ENCODE data around the gene PIH1D2.

- no peak for TF ChIP-seq CTCF (IDR thresholded peaks at IDR 0.05)
- no peak for TF ChIP-seq POLR2A (IDR thresholded peaks at IDR 0.05)
Observed at GRCh38 chr11:112019066-112019465, 54.8 kb downstream of the PIH1D2 start.
